22Rv1 (cell line): ENCODE data around the gene NEB.

Source experiments
- ZFX ChIP-seq: fragments of 450-650 bp; IDR thresholded peaks from 2 replicates; pipeline ENCODE4 v1.6.1; 2017; ENCODE audit warnings: antibody characterized with exemption, borderline replicate concordance
- TF ChIP-seq, protein P1 (sequence below): fragments of 450-650 bp; IDR thresholded peaks from 2 replicates; pipeline ENCODE4 v1.5.1; 2017; ENCODE audit warnings: mild to moderate bottlenecking

DNA sequence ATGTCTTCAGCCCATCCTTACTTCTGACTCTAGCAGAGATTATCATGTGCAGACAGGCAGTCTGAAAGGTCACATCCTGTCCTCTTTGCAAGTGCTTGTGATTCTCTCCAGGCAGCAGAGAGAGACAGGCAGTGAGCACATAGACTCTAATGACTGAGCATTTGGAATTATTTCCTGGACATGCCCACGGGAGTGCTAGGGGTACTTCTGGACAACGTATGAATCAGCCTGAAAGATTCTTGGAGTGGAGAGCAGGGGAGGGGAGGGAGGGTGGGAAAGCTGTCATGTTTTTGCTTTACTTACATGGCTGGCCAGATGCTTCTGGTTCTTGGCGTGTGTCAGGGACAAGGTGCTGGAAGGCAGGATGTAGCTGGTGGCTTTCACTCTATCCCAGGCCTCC, 174.0 kb downstream of the NEB start:
- TF ChIP-seq, protein P1, sequence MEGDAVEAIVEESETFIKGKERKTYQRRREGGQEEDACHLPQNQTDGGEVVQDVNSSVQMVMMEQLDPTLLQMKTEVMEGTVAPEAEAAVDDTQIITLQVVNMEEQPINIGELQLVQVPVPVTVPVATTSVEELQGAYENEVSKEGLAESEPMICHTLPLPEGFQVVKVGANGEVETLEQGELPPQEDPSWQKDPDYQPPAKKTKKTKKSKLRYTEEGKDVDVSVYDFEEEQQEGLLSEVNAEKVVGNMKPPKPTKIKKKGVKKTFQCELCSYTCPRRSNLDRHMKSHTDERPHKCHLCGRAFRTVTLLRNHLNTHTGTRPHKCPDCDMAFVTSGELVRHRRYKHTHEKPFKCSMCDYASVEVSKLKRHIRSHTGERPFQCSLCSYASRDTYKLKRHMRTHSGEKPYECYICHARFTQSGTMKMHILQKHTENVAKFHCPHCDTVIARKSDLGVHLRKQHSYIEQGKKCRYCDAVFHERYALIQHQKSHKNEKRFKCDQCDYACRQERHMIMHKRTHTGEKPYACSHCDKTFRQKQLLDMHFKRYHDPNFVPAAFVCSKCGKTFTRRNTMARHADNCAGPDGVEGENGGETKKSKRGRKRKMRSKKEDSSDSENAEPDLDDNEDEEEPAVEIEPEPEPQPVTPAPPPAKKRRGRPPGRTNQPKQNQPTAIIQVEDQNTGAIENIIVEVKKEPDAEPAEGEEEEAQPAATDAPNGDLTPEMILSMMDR, result no peak
- TF ChIP-seq ZFX, result no peak
